Stimulated activated CD8-positive, alpha-beta memory T cell treated with anti-CD3 and anti-CD28 coated beads, Interleukin-15, amount 100 ng/mL, for 24 hours (primary cell): ENCODE results near the gene ZNF483.
"Not testable (repeated sequence)": the region's sequence is repeated elsewhere in the genome, so short reads cannot be mapped to it uniquely, and the experiment has no call there.

ENCODE experiments used
- DNase-seq: peaks from one replicate; pipeline ENCODE4 v3.0.0-alpha.2; 2020; ENCODE audit warnings: low read depth

ZNF483 gene

DNA sequence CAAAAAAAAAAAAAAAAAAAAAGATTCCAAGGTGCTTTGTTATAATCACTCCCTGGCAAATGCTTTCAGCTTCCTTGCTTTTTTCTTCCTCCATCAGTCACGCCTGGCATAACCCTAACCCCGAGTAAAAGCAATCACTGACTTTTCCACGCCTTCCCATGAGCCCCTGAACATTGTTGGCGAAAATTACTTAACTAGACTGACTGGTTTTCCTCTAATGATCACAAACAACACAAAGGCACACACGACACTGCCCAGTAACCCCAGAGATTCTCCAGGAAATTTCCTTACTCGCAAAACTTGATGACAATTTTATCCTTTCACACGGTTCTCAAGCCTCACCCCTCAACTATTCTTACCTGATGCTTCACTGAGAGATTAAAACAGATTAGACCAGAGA lies 85.9 kb downstream of the ZNF483 start:
- DNase-seq: no peak

DNA sequence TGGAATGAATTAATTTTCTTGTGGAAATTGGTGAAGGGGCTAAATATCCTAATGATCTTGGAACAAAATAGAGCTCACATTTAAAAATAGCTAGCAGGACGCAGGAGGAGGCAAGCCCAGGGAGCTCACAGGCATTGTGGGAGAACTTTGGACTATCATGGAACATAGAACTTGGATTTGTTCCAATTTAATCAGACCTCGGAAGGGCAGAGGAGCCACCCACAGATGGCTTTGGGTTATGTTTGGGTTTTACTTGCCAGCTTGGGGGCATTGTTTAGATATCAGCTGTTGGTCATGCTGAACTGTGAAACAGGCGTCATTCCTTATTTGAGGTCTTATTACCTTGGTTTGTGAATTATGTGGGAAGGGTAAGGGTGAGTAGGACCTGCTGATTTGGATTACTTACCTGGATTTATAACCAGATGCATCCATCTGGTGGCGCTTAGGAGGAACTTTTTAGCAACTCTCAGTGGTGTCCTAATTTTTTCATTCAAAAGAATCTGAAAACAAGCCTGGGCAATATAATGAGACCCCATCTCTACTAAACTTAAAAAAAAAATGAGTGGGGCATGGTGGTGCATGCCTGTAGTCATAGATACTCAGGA lies 88.6 kb downstream of the ZNF483 start:
- DNase-seq: no peak

DNA sequence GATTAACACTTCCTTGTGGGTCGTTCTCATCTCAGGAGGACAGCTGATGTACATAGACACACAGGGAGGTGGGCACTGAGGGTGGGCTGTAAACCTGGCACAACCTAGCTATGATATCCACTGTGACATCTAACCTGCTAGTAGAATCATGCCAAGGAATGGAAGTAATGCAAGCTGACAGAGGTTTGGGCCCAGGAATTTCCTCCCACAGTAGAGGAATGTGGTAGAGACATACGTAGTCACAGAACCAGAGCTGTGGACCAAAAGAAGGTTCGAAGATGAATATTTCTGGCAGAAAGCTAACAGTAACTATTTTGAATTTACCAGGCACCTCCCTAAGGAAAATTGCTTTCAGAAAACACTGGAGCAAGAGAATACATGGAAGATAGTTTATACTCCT lies 90.9 kb downstream of the ZNF483 start:
- DNase-seq: no peak

DNA sequence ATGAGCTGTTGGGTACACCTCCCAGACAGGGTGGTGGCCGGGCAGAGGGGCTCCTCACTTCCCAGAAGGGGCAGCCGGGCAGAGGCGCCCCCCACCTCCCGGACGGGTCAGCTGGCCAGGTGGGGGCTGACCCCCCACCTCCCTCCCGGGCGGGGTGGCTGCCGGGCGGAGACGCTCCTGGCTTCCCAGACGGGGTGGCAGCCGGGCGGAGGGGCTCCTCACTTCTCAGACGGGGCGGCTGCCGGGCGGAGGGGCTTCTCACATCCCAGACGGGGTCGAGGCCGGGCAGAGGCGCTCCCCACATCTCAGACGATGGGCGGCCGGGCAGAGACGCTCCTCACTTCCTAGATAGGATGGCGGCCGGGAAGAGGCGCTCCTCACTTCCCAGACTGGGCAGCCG lies 92.4 kb downstream of the ZNF483 start:
- not testable (repeated sequence) for DNase-seq

DNA sequence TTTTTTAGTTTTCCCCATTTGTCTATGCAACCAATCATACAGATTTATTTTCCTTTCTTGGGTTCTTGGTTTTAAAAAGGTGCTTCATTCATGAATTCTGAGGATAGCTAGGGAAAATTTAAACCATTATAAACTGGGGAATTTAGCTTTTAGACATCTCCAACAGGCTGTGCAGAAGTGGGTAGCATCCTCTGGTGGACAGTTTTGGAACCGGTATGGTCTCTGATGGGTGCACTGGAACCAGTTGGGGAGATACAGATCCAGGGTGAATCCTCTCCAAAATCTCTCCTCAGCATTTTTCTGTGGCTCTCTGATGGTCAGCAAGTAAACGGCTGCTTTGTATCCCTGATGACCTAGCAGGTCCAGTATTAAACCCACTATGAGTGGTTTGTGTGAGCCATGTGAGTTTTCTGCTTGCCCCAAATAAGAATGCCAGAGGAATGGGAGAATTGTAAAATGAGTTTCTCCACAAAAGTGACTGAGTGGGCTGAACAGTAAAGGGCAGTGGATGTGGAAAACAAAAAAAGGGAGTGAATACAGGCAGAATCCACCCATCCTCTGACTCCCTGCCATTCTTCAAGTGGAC lies 97.0 kb downstream of the ZNF483 start:
- no peak for DNase-seq

DNA sequence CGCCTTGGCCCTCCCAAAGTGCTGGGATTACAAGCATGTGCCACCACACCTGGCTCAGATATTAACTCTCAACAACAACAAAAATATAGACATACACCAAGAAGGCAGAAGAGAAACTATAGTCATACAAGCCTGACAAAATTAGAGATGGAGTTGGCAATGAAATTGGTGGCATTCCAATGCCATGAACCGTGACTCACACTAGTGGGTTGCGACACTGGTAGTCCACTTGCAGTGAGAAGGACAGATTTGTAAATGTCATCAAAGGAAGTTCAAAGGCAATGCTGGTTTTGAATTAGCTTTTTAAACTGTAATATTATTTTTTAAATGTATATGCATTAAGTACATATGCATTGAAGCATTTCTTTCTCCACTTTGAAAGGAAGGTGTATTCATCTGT lies 97.6 kb downstream of the ZNF483 start:
- no peak for DNase-seq
